Stimulated activated CD4-positive, alpha-beta T cell treated with anti-CD3 and anti-CD28 coated beads, Interleukin-2, amount 100 ng/mL, for 48 hours (primary cell): ENCODE measurements around the gene TMEM129.

Experiments used
- DNase-seq, 2 donors: peaks; one replicate each; pipeline ENCODE4 v3.0.0-alpha.2; 2020

TMEM129 gene

GRCh38 chr4:1758306-1759121, 37.4 kb upstream of the TMEM129 start:
- no peak for DNase-seq

DNA sequence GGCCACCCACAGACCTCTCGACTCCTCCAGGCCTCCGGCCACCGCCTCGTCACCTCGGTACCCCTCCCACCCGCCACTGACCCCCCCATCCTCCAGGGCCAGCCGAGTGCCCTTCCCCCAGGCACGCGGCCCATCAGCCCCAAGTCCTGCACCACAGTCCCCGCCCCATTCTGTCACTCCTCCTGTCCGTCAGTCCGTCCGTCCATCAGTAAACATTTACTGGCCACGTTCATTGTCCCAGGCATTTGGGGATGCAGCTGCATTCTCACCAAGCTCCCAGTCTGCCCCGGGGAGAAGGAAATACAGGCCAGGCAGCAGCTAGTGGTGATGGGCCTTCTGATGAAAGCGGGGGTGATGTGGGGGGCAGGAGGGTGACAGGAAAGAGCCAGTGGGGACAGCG, 36.7 kb upstream of the TMEM129 start:
- DNase-seq = no peak

DNA sequence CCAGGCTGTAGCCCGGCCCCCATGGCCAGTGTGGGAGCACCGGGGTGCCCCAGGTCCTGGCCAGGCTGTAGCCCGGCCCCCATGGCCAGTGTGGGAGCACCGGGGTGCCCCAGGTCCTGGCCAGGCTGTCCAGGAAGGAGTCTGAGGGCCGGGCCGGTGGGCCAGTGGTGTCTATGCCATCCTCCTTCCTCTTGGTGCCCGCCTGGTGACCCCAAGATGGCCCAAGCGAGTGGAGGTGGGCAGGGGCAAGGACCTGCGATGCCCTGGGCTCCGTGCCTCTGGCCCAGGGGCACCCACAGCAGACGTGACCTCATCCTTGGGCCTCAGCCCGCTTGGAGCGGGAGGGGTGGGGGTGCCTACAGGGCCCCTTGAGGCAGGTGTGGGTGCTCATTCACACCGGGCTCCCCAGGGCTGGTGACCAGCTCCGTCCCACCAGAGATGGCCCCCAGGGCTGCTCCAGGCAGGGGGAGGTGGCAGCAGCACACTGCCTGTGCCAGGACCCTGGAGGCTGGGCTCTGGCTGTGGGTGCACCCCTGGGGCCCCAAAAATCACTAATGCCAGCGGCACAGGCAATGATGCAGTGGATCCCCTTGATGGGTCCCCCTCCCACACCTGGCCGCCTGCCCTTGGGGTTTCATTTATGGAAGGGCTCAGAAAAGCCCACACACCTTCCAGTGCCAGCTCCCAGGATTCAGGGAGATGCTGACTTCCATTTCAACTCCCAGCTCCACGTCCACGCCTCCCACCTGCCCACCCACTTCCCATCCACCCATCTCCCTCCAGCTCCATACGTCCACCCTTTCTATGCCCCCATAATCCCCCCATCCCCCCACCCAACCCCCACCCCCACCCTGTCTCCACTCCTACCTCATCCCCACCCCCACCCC, 36.0 kb upstream of the TMEM129 start:
- no peak for DNase-seq

DNA sequence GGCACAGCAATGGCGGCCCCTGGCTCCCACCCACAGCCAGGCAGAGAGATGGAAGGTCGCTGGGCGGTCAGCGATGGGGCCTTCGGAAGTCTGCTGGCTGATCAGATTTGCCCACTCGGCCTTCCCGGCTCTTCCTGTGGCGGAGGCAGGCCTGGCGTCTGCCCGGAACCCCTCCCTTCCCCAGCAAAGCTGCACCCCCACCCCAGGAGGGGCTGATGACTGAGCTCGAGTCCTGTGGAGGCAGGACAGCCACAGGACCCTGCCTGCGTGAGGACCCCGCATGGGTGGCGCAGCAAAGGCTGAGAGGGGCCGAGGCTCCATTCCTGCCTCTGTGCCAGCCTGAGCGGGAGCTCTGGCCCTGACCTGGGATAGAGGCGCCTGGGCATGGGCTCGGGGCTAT, 35.0 kb upstream of the TMEM129 start:
- no peak for DNase-seq

DNA sequence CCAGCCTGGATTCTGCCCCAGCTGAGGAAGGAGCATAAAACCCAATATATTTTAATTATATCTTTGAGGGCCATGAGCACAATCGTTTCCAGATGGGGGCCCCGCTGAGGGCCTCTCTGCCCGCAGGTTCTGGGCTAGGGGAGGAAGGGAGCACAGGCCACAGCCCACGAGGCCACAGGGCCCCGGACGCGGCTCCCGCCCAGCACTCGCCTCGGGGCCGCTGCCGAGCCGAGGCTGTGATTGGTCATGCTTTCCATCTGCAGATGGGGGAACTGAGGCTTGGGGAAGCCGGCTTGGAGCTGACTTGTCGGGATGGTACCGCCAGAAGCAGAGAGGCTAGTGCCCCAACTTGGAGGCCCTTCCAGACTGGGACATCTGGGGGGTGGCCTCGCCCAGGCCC, 34.2 kb upstream of the TMEM129 start:
- DNase-seq = no peak

- DNase-seq = no peak
Measured at GRCh38 chr4:1754336-1754735, 33.2 kb upstream of the TMEM129 start.

GRCh38 chr4:1753697-1754311, 32.7 kb upstream of the TMEM129 start:
- no peak for DNase-seq

GRCh38 chr4:1753294-1753696, 32.2 kb upstream of the TMEM129 start:
- DNase-seq = no peak

- peak in 1 of 2 donors; percentile 23 for DNase-seq
Measured at GRCh38 chr4:1752284-1753041, 31.3 kb upstream of the TMEM129 start.

GRCh38 chr4:1751919-1752283, 30.8 kb upstream of the TMEM129 start:
- DNase-seq = no peak

DNA sequence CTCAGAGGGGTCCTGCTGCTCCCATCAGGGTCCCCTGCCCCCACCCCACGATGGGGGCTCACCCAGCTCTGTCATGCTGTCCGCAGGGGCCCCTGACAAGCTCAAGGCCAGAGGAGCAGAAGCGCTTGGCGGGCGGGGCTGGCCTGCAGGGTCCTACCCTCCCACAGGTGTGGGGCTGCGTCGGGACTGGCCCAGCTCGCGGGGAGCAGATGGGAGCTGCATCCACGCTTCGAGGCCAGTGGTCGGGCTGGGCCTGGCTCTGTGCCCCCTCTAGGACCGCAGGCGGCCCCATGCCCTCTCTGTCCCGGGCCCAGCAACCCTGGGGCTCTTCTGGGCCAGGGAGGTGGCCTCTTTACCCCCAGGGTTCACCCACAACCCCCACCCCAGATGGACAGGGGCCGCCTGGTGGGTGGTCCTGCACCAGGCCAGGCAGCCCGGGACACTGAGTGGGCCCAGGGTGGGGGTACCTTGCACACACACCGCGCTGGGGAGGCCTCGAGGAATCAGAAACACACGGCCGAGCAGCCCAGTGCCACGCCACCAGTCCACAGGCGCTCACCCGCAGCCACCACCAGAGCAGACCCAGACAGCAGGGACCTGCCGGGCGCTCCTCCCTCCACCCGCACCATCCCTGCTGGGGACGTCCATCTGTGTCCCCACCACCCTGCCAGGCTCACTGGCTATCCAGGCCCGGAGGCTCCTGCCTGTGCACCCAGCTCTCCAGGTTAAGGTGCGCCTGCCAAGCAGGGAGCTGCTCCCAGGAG, 30.2 kb upstream of the TMEM129 start:
- DNase-seq = no peak

DNA sequence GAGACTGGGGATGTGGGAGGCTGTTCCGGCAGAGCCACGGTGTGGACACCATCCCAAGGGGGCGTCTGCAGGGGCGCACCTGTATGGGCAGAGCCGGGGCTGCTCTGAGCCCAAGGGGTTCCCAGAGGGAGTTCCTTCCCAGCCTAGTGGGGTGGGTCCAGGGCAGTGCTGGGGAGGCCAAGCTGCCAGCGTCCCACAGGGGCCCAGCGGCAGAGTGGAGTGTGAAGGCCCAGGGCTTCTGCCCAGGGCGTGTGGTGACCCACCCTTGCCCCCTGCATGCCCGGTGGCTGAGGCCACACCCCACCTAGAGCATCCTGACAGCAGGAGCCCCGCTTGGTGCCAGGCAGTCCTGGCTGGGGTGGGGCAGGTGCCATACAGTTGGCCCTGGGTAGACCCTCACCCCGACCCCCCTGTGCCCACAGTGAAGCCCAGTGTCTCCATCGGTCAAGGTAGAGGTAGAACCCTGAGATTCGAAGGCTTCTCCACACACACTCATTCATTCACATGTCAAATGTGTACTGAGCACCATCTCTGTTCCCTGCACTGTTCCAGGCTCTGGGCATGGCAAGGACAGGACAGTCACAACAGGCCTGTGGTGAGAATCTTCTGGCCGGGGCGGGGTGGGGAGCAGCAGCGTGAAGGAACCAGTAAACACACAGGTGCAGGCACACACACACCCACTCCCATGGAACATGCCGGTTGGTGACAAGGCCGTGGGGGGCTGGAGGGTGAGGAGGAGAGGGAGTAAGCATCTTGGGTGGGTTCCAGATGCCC, 29.4 kb upstream of the TMEM129 start:
- DNase-seq = no peak

DNA sequence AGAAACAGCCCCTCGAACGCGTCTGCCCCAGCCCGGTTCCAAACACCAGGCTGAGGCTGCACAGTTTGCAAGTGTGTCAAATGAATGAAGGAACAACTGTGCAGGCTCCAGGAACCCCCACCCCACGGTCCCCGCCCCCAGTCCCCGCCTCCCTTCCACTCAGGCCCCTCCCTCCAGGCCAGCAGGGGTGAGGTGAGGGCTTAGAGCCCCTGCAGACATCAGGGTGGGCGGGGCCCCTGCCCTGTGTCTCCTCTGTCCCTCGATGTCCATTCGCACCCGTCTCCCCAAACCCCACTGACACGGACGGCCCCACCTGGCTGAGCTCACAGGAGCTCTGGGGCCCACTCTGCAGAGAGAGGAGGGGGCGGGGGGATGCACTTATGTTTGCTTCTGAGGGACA, 28.7 kb upstream of the TMEM129 start:
- DNase-seq = no peak

- no peak for DNase-seq
Measured at GRCh38 chr4:1749370-1749769, 28.2 kb upstream of the TMEM129 start.

DNA sequence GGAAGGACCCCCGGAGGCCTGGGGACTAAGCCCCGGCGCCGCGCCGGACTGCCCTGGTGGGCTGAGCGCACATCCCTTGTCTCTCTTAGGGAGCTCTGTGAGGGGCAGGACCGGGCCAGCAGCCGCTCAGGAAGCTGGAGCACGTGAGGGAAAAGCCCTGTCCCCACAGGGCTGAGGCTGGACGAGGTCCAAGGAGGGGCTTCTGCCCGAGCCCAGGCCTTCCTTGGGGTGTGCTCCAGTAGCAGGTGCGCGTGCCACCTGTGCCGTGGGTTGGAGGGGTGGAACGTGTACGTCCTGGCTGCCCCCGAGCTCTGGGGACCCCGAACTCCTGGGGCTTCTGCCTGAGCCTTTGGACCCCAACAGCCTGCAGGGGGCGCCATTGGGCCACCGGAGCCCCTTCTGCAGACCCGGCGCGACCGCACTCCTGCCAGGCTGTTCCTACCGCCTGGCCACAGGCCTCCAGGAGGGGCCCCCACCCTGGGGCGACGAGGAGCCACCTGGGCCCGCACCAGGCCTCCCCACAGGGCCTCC, 27.4 kb upstream of the TMEM129 start:
- peak; percentile 86 to 91 for DNase-seq

GRCh38 chr4:1747603-1747967, 26.5 kb upstream of the TMEM129 start:
- no peak for DNase-seq

GRCh38 chr4:1746919-1747602, 25.9 kb upstream of the TMEM129 start:
- no peak for DNase-seq

GRCh38 chr4:1746265-1746691, 25.2 kb upstream of the TMEM129 start:
- peak; percentile 83 to 84 for DNase-seq

GRCh38 chr4:1745697-1746096, 24.6 kb upstream of the TMEM129 start:
- DNase-seq = no peak

GRCh38 chr4:1745165-1745564, 24.0 kb upstream of the TMEM129 start:
- no peak for DNase-seq
